Posterior cingulate gyrus (tissue), 11 donors: ENCODE results near the gene PRMT5.

ENCODE experiments used
- DNase-seq, 10 donors: peaks; one replicate each; pipeline versions ENCODE4 v3.0.0 to v3.0.0-alpha.2; 2020 to 2021; ENCODE audit warnings: mixed read lengths in 3 of 10
- intact Hi-C: fragments of 100-400 bp; cut with DNase I; formaldehyde crosslinking; loops from one replicate; pipeline ENCODE4 v1.15.1; 2023

PRMT5 gene

GRCh38 chr14:22882064-22882463 is 47.1 kb downstream of the PRMT5 start:
- intact Hi-C loops = no loop called here

GRCh38 chr14:22878271-22879246 is 50.6 kb downstream of the PRMT5 start:
- DNase-seq = peak in 1 of 10 donors; percentile 63
- intact Hi-C loops = no loop called here

More at GRCh38 chr14:22882064-22882463, 47.1 kb downstream of the PRMT5 start:
- no peak for DNase-seq

- intact Hi-C loops = no loop called here
- no peak for DNase-seq
Observed at GRCh38 chr14:22877000-22877501, 52.1 kb downstream of the PRMT5 start.

- DNase-seq = no peak
- intact Hi-C loops = no loop called here
Observed at GRCh38 chr14:22875748-22876319, 53.3 kb downstream of the PRMT5 start.

GRCh38 chr14:22875003-22875747 is 54.0 kb downstream of the PRMT5 start:
- DNase-seq = no peak
- intact Hi-C loops = no loop called here

- intact Hi-C loops = no loop called here
- peak in 1 of 10 donors; percentile 29 for DNase-seq
Observed at GRCh38 chr14:22872833-22873520, 56.2 kb downstream of the PRMT5 start.

GRCh38 chr14:22872033-22872832 is 56.9 kb downstream of the PRMT5 start:
- peak in 8 of 10 donors; percentile 51 to 91 (median 74) for DNase-seq
- intact Hi-C loops = no loop called here

GRCh38 chr14:22871224-22872032 is 57.7 kb downstream of the PRMT5 start, which contains the start of gene LRP10:
TSS of gene LRP10 (plus strand) at chr14:22871740. CDS start at chr14:22872304, 564 bp downstream.
- intact Hi-C loops = no loop called here

GRCh38 chr14:22870811-22871223 is 58.4 kb downstream of the PRMT5 start:
- no peak for DNase-seq
- intact Hi-C loops = no loop called here

More at GRCh38 chr14:22871224-22872032, 57.7 kb downstream of the PRMT5 start, which contains the start of gene LRP10:
- DNase-seq = peak; percentile 80 to 98 (median 86)
